DOHH2 (cell line): ENCODE measurements around the gene SLC39A1.

Experiments
- H3F3A ChIP-seq: fragments of 200-600 bp; sonication (generic), shearing (Covaris generic); 2 replicates; pipeline ENCODE4 v1.6.0; 2016; ENCODE audit warnings: antibody characterized with exemption, mild to moderate bottlenecking; ENCODE audit not compliant: control insufficient read depth, insufficient read depth
- H3K27ac ChIP-seq: fragments of 200-600 bp; sonication (generic); 2 replicates; pipeline ENCODE4 v1.5.1; 2014; ENCODE audit warnings: low read depth, mild to moderate bottlenecking, low read length, moderate library complexity
- H3K27me3 ChIP-seq: fragments of 200-600 bp; sonication (generic); 2 replicates; pipeline ENCODE4 v1.6.1; 2014; ENCODE audit warnings: mild to moderate bottlenecking, low read length, mixed read lengths; ENCODE audit not compliant: control insufficient read depth
- H3K36me3 ChIP-seq: fragments of 200-600 bp; sonication (generic); 2 replicates; pipeline ENCODE4 v1.6.1; 2014; ENCODE audit warnings: mild to moderate bottlenecking, low read length, moderate library complexity, mixed read lengths; ENCODE audit not compliant: control insufficient read depth
- H3K4me1 ChIP-seq: fragments of 200-600 bp; sonication (generic); 2 replicates; pipeline ENCODE4 v1.6.1; 2014; ENCODE audit warnings: mild to moderate bottlenecking, low read length, mixed read lengths; ENCODE audit not compliant: control insufficient read depth
- H3K4me2 ChIP-seq: fragments of 200-600 bp; sonication (generic); 2 replicates; pipeline ENCODE4 v1.6.0; 2014; ENCODE audit warnings: mild to moderate bottlenecking, low read length, moderate library complexity
- H3K4me3 ChIP-seq: fragments of 200-600 bp; sonication (generic); 2 replicates; pipeline ENCODE4 v1.5.1; 2014; ENCODE audit warnings: mild to moderate bottlenecking, low read length, mixed read lengths
- H3K79me2 ChIP-seq: fragments of 200-600 bp; sonication (generic); 2 replicates; pipeline ENCODE4 v1.6.1; 2014; ENCODE audit warnings: mild to moderate bottlenecking, low read length, mixed read lengths; ENCODE audit not compliant: control insufficient read depth
- H3K9me2 ChIP-seq: fragments of 200-600 bp; sonication (generic); replicated peaks from 2 replicates; pipeline ENCODE4 v1.6.1; 2014; ENCODE audit warnings: mild to moderate bottlenecking, low read length, mixed read lengths; ENCODE audit not compliant: control insufficient read depth
- H3K9me3 ChIP-seq: fragments of 200-600 bp; sonication (generic); 2 replicates; pipeline ENCODE4 v1.6.1; 2014; ENCODE audit warnings: antibody characterized with exemption, low read length, mixed read lengths; ENCODE audit not compliant: control insufficient read depth, insufficient read depth
- H4K20me1 ChIP-seq: fragments of 200-600 bp; sonication (generic); 2 replicates; pipeline ENCODE4 v1.6.0; 2014; ENCODE audit warnings: low read depth, mild to moderate bottlenecking, antibody characterized with exemption, low read length, moderate library complexity; ENCODE audit not compliant: control insufficient read depth, insufficient read depth
- EZH2phosphoT487 ChIP-seq: fragments of 200-600 bp; sonication (generic); IDR thresholded peaks from 2 replicates; pipeline ENCODE4 v1.6.1; 2017; ENCODE audit warnings: borderline replicate concordance, mild to moderate bottlenecking, antibody characterized with exemption, low read length, moderate library complexity, mixed read lengths
- TF ChIP-seq, protein P1 (sequence below): fragments of 200-600 bp; sonication (generic); IDR thresholded peaks from one replicate; pipeline ENCODE4 v1.5.1; 2014; ENCODE audit warnings: antibody characterized with exemption, mild to moderate bottlenecking, low read depth, low read length; ENCODE audit not compliant: poor library complexity, severe bottlenecking

Gene SLC39A1

DNA sequence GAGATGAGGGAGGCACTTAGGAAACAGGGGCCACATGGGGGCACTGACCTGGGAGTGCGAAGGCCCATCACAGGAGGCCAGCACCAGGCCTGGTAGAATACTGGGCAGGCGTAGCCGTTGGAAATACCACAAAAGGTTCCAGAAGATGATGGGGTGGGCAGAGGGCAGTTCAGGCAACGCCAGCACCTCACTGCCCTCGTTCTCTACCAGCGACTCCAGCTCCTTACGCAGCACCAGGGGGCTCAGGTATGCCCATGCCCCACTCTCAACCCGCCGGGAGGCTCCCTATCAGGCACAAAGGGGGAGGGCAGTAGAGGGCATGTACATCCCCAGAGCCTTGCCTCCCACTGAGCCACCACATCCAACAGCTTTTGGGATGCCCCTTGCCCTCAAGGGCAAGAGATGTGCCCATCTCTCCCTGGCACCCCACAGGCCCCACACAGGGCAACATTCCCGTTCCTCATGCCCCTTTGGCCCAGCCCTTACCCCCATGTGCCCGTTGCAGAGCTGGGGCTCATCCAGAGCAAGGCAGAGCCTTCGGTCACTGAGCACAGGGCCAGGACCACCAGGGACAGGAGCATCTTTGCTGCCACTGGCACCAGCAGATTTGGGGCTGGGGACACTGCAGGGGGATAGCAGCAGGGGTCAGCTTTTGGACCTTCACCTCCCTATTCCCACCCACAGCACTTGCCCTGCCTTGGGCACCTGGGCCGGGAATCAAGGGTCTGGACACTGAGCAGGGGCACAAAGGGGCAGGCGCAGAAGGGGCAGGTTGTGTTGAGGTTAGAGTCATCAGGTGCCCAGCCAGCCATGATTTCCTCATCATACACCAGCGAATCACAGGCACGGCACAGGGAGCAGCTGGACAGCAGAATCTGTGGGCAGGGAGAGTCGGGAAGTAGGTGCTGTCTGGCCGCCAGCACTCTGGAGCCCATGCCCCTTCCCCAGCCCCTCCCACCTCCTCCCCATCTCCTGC lies 30.9 kb downstream of the SLC39A1 start:
- peaks cover 76% of the 10 kb centered on the region for H3K36me3 ChIP-seq
- TF ChIP-seq EZH2phosphoT487 = no peak
- TF ChIP-seq, protein P1, sequence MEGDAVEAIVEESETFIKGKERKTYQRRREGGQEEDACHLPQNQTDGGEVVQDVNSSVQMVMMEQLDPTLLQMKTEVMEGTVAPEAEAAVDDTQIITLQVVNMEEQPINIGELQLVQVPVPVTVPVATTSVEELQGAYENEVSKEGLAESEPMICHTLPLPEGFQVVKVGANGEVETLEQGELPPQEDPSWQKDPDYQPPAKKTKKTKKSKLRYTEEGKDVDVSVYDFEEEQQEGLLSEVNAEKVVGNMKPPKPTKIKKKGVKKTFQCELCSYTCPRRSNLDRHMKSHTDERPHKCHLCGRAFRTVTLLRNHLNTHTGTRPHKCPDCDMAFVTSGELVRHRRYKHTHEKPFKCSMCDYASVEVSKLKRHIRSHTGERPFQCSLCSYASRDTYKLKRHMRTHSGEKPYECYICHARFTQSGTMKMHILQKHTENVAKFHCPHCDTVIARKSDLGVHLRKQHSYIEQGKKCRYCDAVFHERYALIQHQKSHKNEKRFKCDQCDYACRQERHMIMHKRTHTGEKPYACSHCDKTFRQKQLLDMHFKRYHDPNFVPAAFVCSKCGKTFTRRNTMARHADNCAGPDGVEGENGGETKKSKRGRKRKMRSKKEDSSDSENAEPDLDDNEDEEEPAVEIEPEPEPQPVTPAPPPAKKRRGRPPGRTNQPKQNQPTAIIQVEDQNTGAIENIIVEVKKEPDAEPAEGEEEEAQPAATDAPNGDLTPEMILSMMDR = no peak

DNA sequence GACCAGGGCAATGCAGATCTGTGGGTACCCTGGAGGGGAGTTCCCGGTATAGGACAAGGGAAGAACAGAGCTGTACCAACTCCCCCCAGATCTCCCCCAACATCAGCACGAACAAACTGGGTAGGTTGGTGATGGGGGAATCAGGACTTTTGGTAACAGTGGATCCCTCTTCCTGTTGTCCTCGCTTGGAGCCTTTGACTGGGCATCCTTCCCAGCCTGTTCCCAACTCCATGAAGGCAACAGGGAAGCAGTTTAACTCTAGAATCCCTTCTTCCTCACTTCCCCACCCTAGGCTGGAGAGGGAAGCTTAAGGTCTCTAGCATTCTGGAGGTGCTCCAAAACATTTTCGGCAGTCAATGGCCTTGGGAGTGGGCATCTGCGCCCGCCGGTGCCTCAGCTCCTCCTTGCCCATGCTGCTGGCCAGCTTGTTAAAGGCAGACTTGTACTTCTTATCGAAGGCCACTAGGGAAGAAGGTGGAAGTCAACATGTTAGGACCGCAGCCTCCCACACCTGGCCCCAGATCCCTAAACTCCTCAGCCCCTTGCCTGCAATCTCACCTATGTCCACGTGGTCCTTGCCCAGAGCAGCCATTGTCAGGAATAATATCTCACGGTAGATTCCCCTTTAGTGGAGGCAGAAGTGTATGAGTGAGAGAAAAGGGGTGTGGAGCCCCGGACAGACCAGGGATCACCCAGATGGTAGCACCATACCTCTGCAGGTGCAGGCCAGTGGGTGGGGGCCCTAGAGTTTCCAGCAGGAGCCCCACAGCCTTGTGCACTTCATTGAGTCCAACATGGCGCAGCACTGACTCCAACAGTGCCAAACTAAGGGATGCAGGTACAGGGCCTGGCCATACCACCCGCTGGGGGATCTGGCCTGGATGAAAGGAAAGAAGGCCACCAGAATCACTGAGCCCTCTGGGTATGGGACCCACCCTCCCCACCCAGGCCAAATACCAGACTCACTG lies 33.1 kb downstream of the SLC39A1 start:
- Histone ChIP-seq H3K27me3 (no peaks in the 10 kb centered on the region), H3K4me3 (no peak overlapping the region), H3K4me1 (peaks cover 24% of the 10 kb centered on the region), H3K9me2 (no peaks in the 10 kb centered on the region), H3K79me2 (no peaks in the 10 kb centered on the region), H3K36me3 (peaks cover 56% of the 10 kb centered on the region), H3F3A (peaks cover 23% of the 10 kb centered on the region), H3K27ac (no peak overlapping the region), H3K4me2 (no peak overlapping the region), H4K20me1 (no peaks in the 10 kb centered on the region), H3K9me3 (no peaks in the 10 kb centered on the region)
- TF ChIP-seq EZH2phosphoT487 = no peak
- TF ChIP-seq, protein P1 = peak; percentile 17

More for the DNA sequence above, 30.9 kb downstream of the SLC39A1 start:
- Histone ChIP-seq H3K27me3 (no peaks in the 10 kb centered on the region), H3K4me2 (no peak overlapping the region), H3K4me3 (no peak overlapping the region), H3K79me2 (no peaks in the 10 kb centered on the region), H3K4me1 (peaks cover 24% of the 10 kb centered on the region), H3F3A (peaks cover 12% of the 10 kb centered on the region), H4K20me1 (no peaks in the 10 kb centered on the region), H3K9me2 (no peaks in the 10 kb centered on the region), H3K27ac (no peak overlapping the region), H3K9me3 (no peaks in the 10 kb centered on the region)

DNA sequence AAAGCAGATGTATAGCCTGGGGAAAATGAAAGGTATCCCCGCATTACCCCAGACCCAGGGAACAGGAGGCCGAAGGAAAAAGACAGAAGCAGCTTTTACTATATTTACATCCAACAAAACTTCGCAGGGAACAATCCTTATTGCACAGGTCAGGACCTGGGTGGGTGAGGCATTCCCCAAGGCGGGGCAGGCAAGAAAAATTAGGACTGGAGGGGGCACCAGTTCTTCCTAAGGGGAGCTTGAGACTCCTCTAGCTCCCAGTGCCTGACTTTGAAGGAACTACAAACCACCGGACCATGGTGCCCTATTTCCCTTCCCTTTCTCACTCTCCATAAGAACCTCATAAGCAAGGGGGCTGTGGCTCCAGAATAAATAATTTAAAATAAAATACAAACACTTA lies 33.9 kb downstream of the SLC39A1 start:
- Histone ChIP-seq H3K27ac (no peak overlapping the region), H3K36me3 (peaks cover 48% of the 10 kb centered on the region), H3F3A (peaks cover 23% of the 10 kb centered on the region), H4K20me1 (no peaks in the 10 kb centered on the region), H3K27me3 (no peaks in the 10 kb centered on the region), H3K79me2 (peaks cover 3% of the 10 kb centered on the region), H3K4me2 (no peak overlapping the region), H3K9me2 (no peaks in the 10 kb centered on the region), H3K4me1 (peaks cover 25% of the 10 kb centered on the region), H3K9me3 (no peaks in the 10 kb centered on the region), H3K4me3 (no peak overlapping the region)
- TF ChIP-seq, protein P1 = no peak
- no peak for TF ChIP-seq EZH2phosphoT487
